Keratinocyte (primary cell): Measurements from ENCODE around the gene FAM78B. TPM values are rescaled to one million over a fixed set of nuclear protein-coding genes. Genes with fewer than 3 reads are reported as not detected.

Experiments used
- DNase-seq: peaks from one replicate; pipeline ENCODE4 v3.0.0-alpha.2; 2011; ENCODE audit warnings: low read depth, missing footprints, low spot score
- FAIRE-seq: peaks from 2 replicates; lab custom pipeline; 2011; peaks lifted over from hg19 to GRCh38; lab: Jason Lieb, UNC
- H2AFZ ChIP-seq: 2 replicates; pipeline ENCODE4 v1.6.0; 2012; ENCODE audit warnings: low read length, control low read depth, inconsistent platforms; ENCODE audit not compliant: control insufficient read depth
- H3K27ac ChIP-seq: 2 replicates; pipeline ENCODE4 v1.5.1; 2011; ENCODE audit warnings: low read length; ENCODE audit not compliant: control insufficient read depth, insufficient read depth
- H3K27me3 ChIP-seq: 3 replicates; pipeline ENCODE4 v1.6.0; 2011; ENCODE audit warnings: low read length; ENCODE audit not compliant: control insufficient read depth, insufficient read depth; ENCODE audit errors: extremely low read depth
- H3K36me3 ChIP-seq, 2 experiments: 2 replicates in 1 of 2; 3 replicates in 1 of 2; pipeline ENCODE4 v1.5.1; 2011; ENCODE audit warnings: low read length in 2 of 2, mild to moderate bottlenecking in 1 of 2; ENCODE audit not compliant: control insufficient read depth in 2 of 2, insufficient read depth in 2 of 2; ENCODE audit errors: extremely low read depth in 1 of 2
- H3K4me1 ChIP-seq: 3 replicates; pipeline ENCODE4 v1.5.1; 2011; ENCODE audit warnings: low read length; ENCODE audit not compliant: control insufficient read depth, insufficient read depth; ENCODE audit errors: extremely low read depth
- H3K4me2 ChIP-seq: 3 replicates; pipeline ENCODE4 v1.6.0; 2011; ENCODE audit warnings: low read depth, low read length; ENCODE audit not compliant: control insufficient read depth, insufficient read depth; ENCODE audit errors: extremely low read depth
- H3K4me3 ChIP-seq, 3 experiments: fragments of 200-600 bp in 1 of 3; sonication (generic) in 1 of 3; 2 replicates in 2 of 3; 3 replicates in 1 of 3; pipeline ENCODE4 v1.5.1; 2011 to 2016; ENCODE audit warnings: low read length in 3 of 3, mild to moderate bottlenecking in 3 of 3, control low read depth in 2 of 3, inconsistent platforms in 1 of 3, low read depth in 1 of 3, mixed read lengths in 1 of 3, mixed run types in 1 of 3, moderate library complexity in 1 of 3; ENCODE audit not compliant: control insufficient read depth in 2 of 3, insufficient read depth in 2 of 3; ENCODE audit errors: extremely low read depth in 1 of 3
- H3K79me2 ChIP-seq: 2 replicates; pipeline ENCODE4 v1.6.0; 2012; ENCODE audit warnings: low read length; ENCODE audit not compliant: control insufficient read depth, insufficient read depth
- H3K9ac ChIP-seq: 3 replicates; pipeline ENCODE4 v1.6.0; 2011; ENCODE audit warnings: low read length; ENCODE audit not compliant: control insufficient read depth, insufficient read depth; ENCODE audit errors: extremely low read depth
- H3K9me1 ChIP-seq: 3 replicates; pipeline ENCODE4 v1.6.0; 2011; ENCODE audit warnings: low read length; ENCODE audit not compliant: control insufficient read depth, insufficient read depth; ENCODE audit errors: extremely low read depth
- H3K9me3 ChIP-seq: 2 replicates; pipeline ENCODE4 v1.5.1; 2012; ENCODE audit warnings: low read depth, low read length; ENCODE audit not compliant: control insufficient read depth
- H4K20me1 ChIP-seq: 3 replicates; pipeline ENCODE4 v1.6.0; 2011; ENCODE audit warnings: low read length; ENCODE audit not compliant: control insufficient read depth, insufficient read depth; ENCODE audit errors: extremely low read depth
- CTCF ChIP-seq, 3 experiments: IDR thresholded peaks in 1 of 3; conservative IDR thresholded peaks in 1 of 3; optimal IDR thresholded peaks in 1 of 3; 2 replicates in 2 of 3; 3 replicates in 1 of 3; pipeline versions ENCODE3 to v1.5.1; 2011; ENCODE audit warnings: low read length in 3 of 3, mild to moderate bottlenecking in 3 of 3, moderate library complexity in 2 of 3, control low read depth in 1 of 3, inconsistent platforms in 1 of 3; ENCODE audit not compliant: insufficient read depth in 2 of 3; ENCODE audit errors: extremely low read depth in 1 of 3
- EZH2 ChIP-seq: IDR thresholded peaks from one replicate; pipeline ENCODE4 v1.6.1; 2012; ENCODE audit warnings: inconsistent platforms, mild to moderate bottlenecking, low read length, moderate library complexity
- dilution Hi-C: fragments of 300-500 bp; cut with MboI; formaldehyde crosslinking; loops from one replicate; pipeline ENCODE4 v1.7.0; 2020; ENCODE audit warnings: low sequenced_read_pairs; ENCODE audit not compliant: extremely low pct_ligation_motif_present
- polyA plus RNA-seq, 5 experiments: library from polyadenylated mRNA; depleted of rRNA in 3 of 5; stranded (reverse) in 3 of 5; stranded (forward) in 1 of 5; unstranded in 1 of 5; fragments of >200 nt; gene quantifications; 1 replicate in 1 of 5; 2 replicates in 3 of 5; 3 replicates in 1 of 5; pipeline versions ENCODE4 v1.2.1 to v1.2.3, GENCODE V29; 2011 to 2012; ENCODE audit warnings: missing spikeins in 2 of 5, low read depth in 1 of 5, low replicate concordance in 1 of 5

The FAM78B gene
- polyA plus RNA-seq, 1 donor (not counting 4 experiments of a cell fraction or from before 2014, with no cell fraction given) = 0.07 TPM

GRCh38 chr1:166114419-166114818 lies 52.4 kb downstream of the FAM78B start:
- no peak for FAIRE-seq
- dilution Hi-C loops = no loop called here
- Histone ChIP-seq H3K9ac (no peak overlapping the region), H3K4me3 (no peak overlapping the region), H3K27me3 (no peaks in the 10 kb centered on the region), H2AFZ (no peak overlapping the region), H3K4me2 (no peak overlapping the region), H3K4me1 (no peaks in the 10 kb centered on the region), H3K27ac (no peak overlapping the region), H3K9me1 (no peaks in the 10 kb centered on the region), H3K9me3 (no peaks in the 10 kb centered on the region), H4K20me1 (no peaks in the 10 kb centered on the region), H3K79me2 (no peaks in the 10 kb centered on the region), H3K36me3 (no peaks in the 10 kb centered on the region)
- TF ChIP-seq CTCF (optimal IDR thresholded peaks at IDR 0.05 in 1 of 3, IDR thresholded peaks at IDR 0.05 in 1 of 3, conservative IDR thresholded peaks at IDR 0.05 in 1 of 3; ENCODE audit: extremely low read depth in 1 of 3, insufficient read depth in 2 of 3, low read length in 3 of 3) = no peak
- no peak for DNase-seq

GRCh38 chr1:166113630-166114029 lies 53.2 kb downstream of the FAM78B start:
- Histone ChIP-seq H3K27ac (no peak overlapping the region), H3K9me3 (no peaks in the 10 kb centered on the region), H3K9ac (no peak overlapping the region), H3K79me2 (no peaks in the 10 kb centered on the region), H3K9me1 (no peaks in the 10 kb centered on the region), H3K4me2 (no peak overlapping the region), H3K27me3 (no peaks in the 10 kb centered on the region), H3K4me1 (no peaks in the 10 kb centered on the region), H4K20me1 (no peaks in the 10 kb centered on the region), H3K4me3 (no peak overlapping the region), H2AFZ (no peak overlapping the region), H3K36me3 (no peaks in the 10 kb centered on the region)
- TF ChIP-seq CTCF (optimal IDR thresholded peaks at IDR 0.05 in 1 of 3, IDR thresholded peaks at IDR 0.05 in 1 of 3, conservative IDR thresholded peaks at IDR 0.05 in 1 of 3; ENCODE audit: extremely low read depth in 1 of 3, insufficient read depth in 2 of 3, low read length in 3 of 3) (no peak), EZH2 (no peak)
- FAIRE-seq (no peak), DNase-seq (no peak)
- dilution Hi-C loops = no loop called here
